Measurements from ENCODE around the gene SLC47A1.

SLC47A1 gene

DNA sequence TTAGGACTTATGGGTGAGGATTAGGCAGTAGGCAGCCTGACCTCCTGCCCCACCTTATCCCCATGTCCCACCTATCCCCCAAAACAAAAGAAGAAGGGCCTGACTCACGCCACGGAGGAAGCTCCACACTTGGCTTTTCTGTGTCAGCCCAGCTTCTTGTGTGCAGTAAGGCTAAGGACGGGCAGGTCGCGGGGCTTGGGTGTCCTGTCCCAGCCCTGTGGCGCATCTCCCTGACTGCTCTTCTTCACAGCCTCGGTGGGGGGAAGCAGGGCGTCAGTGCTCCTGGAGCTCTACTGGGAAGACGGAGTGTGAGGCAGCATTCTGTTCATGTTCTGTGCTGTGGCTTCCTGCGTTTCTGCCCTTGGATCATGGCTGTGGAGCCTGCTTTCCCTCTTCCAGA is 80.3 kb downstream of the SLC47A1 start:
- no peak for DNase-seq

- no peak for DNase-seq
Observed at GRCh38 chr17:19614900-19615299, 81.2 kb downstream of the SLC47A1 start.

DNA sequence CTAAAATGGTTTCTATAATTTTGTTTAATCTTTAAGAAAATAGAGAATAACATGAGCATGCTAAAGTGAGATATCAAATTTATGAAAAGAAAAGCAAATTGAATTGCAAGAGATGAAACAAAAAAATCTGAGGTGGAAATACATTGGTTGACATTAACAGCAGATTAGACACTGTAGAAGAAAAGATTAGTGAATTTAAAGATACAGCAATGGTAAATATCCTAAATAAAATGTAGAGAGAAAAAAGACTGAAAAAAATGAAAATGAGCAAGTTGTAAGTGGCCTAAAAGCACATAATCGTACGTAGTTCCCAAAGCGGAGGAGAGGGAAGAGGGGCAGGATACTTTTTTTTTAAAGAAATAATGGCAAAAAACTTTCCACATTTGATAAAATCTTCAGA is 84.4 kb downstream of the SLC47A1 start:
- DNase-seq = no peak

- no peak for DNase-seq
Observed at GRCh38 chr17:19619705-19620325, 86.2 kb downstream of the SLC47A1 start.

- DNase-seq = no peak
Observed at GRCh38 chr17:19621697-19622096, 88.0 kb downstream of the SLC47A1 start.

GRCh38 chr17:19626079-19626478 is 92.4 kb downstream of the SLC47A1 start:
- no peak for DNase-seq

Data from CD4-positive, alpha-beta T cell treated with Interleukin-21 for 1 hour (primary cell).